Adrenal gland (tissue), 5 donors: ENCODE results near the gene TMEM130.

Experiments
- CTCF ChIP-seq, 6 experiments: fragments of 450-650 bp in 4 of 6; fragments of 200-600 bp in 2 of 6; sonication (generic) in 1 of 6; IDR thresholded peaks; 1 replicate in 5 of 6; 2 replicates in 1 of 6; pipeline versions ENCODE4 v1.5.1 to v1.8.0; 2016 to 2021; ENCODE audit warnings: antibody characterized with exemption in 6 of 6, mild to moderate bottlenecking in 2 of 6, moderate library complexity in 1 of 6
- POLR2A ChIP-seq, 2 donors: fragments of 450-650 bp; IDR thresholded peaks; one replicate each; pipeline ENCODE4 v1.6.1; 2017; ENCODE audit warnings: antibody characterized with exemption in 2 of 2, mild to moderate bottlenecking in 2 of 2, moderate library complexity in 1 of 2
- donor health status: DM: no; HTN: no; CAD: no.

DNA sequence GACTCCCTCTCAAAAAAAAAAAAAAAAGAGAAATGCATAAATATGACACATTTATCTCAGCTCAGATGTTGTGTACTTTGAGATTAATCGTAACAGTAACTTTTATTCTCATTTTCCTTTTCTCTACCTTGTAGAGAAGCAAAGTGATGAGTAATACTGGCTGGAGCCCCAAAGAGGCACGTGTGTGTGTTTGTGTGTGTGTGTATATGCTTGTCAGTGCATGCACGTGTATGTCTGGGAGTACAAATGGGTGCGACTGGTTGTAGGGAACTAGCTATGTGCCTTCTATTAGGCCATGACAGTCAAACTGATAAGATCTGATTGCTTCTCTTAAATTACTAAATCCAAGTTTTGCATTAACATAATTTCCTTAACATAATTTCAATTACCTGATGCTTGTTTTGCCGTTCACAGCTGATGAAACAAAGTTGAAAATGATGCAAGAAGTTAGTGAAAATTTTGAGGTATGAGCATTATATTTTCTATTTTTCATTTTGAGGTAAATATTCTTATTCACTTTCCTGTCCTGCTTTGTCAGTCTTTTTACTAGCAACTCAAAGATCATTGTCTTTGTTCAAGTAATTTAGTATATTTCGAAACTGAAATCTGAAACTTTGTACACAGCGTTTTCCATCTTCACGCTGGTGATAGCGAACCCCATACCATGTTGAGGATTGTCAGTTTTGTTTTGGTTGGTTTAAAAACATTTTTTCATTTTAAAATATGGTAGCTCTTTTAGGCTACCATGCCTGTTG is 11.9 kb upstream of the TMEM130 start:
- TF ChIP-seq CTCF (IDR thresholded peaks at IDR 0.05), result no peak
- no peak for TF ChIP-seq POLR2A (IDR thresholded peaks at IDR 0.05)
